ENCODE results near the gene CX3CL1.

DNA sequence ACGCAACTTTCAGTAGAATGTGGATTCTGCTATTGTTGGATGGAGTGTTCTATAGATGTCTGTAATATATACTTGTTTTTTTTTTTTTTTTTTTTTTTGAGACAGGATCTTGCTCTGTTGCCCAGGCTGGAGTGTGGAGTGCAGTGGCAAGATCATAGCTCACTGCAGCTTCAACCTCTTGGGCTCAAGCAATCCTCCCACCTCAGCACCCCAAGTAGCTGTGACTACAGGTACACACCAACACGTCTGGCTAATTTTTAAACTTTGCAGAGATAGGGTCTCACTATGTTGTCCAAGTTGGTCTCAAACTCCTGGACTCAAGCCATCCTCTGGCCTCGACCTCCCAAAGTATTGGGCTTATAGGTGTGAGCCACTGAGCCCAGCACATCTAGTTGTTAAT lies 40.9 kb upstream of the CX3CL1 start:
- no peak for TF ChIP-seq TBL1XR1 (IDR thresholded peaks at IDR 0.05; ENCODE audit: low read depth, low read length)
- no peak for TF ChIP-seq HDGF (IDR thresholded peaks at IDR 0.05)
- no peak for TF ChIP-seq NR2C2 (IDR thresholded peaks at IDR 0.05; ENCODE audit: borderline replicate concordance, control insufficient read depth, insufficient read length, low read depth)
- TF ChIP-seq, protein P1, sequence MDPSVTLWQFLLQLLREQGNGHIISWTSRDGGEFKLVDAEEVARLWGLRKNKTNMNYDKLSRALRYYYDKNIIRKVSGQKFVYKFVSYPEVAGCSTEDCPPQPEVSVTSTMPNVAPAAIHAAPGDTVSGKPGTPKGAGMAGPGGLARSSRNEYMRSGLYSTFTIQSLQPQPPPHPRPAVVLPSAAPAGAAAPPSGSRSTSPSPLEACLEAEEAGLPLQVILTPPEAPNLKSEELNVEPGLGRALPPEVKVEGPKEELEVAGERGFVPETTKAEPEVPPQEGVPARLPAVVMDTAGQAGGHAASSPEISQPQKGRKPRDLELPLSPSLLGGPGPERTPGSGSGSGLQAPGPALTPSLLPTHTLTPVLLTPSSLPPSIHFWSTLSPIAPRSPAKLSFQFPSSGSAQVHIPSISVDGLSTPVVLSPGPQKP (IDR thresholded peaks at IDR 0.05; ENCODE audit: low read depth, low read length): no peak
- no peak for TF ChIP-seq TAF1 (IDR thresholded peaks at IDR 0.05; ENCODE audit: borderline replicate concordance, low read depth, low read length)
- no peak for TF ChIP-seq YY1 (IDR thresholded peaks at IDR 0.05; ENCODE audit: low read depth, low read length)
- TF ChIP-seq, protein P2, sequence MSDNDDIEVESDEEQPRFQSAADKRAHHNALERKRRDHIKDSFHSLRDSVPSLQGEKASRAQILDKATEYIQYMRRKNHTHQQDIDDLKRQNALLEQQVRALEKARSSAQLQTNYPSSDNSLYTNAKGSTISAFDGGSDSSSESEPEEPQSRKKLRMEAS (IDR thresholded peaks at IDR 0.05; ENCODE audit: low read depth, low read length): no peak
- no peak for TF ChIP-seq BHLHE40 (IDR thresholded peaks at IDR 0.05; ENCODE audit: borderline replicate concordance in 1 of 2, low read depth in 2 of 2, low read length in 1 of 2)
- no peak for TF ChIP-seq SUZ12 (IDR thresholded peaks at IDR 0.05; ENCODE audit: unreplicated experiment)
- TF ChIP-seq MYC (IDR thresholded peaks at IDR 0.05; ENCODE audit: insufficient read depth, insufficient read length, insufficient replicate concordance, low read length, severe bottlenecking): no peak
- TF ChIP-seq RB1 (IDR thresholded peaks at IDR 0.05; ENCODE audit: borderline replicate concordance): no peak
- TF ChIP-seq, protein P3, sequence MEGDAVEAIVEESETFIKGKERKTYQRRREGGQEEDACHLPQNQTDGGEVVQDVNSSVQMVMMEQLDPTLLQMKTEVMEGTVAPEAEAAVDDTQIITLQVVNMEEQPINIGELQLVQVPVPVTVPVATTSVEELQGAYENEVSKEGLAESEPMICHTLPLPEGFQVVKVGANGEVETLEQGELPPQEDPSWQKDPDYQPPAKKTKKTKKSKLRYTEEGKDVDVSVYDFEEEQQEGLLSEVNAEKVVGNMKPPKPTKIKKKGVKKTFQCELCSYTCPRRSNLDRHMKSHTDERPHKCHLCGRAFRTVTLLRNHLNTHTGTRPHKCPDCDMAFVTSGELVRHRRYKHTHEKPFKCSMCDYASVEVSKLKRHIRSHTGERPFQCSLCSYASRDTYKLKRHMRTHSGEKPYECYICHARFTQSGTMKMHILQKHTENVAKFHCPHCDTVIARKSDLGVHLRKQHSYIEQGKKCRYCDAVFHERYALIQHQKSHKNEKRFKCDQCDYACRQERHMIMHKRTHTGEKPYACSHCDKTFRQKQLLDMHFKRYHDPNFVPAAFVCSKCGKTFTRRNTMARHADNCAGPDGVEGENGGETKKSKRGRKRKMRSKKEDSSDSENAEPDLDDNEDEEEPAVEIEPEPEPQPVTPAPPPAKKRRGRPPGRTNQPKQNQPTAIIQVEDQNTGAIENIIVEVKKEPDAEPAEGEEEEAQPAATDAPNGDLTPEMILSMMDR (IDR thresholded peaks at IDR 0.05 in 2 of 3, conservative IDR thresholded peaks at IDR 0.05 in 1 of 3; ENCODE audit: control insufficient read depth in 2 of 3, extremely low read depth in 1 of 3, insufficient read depth in 1 of 3, low read depth in 3 of 3, low read length in 3 of 3): no peak
- TF ChIP-seq, protein P4, sequence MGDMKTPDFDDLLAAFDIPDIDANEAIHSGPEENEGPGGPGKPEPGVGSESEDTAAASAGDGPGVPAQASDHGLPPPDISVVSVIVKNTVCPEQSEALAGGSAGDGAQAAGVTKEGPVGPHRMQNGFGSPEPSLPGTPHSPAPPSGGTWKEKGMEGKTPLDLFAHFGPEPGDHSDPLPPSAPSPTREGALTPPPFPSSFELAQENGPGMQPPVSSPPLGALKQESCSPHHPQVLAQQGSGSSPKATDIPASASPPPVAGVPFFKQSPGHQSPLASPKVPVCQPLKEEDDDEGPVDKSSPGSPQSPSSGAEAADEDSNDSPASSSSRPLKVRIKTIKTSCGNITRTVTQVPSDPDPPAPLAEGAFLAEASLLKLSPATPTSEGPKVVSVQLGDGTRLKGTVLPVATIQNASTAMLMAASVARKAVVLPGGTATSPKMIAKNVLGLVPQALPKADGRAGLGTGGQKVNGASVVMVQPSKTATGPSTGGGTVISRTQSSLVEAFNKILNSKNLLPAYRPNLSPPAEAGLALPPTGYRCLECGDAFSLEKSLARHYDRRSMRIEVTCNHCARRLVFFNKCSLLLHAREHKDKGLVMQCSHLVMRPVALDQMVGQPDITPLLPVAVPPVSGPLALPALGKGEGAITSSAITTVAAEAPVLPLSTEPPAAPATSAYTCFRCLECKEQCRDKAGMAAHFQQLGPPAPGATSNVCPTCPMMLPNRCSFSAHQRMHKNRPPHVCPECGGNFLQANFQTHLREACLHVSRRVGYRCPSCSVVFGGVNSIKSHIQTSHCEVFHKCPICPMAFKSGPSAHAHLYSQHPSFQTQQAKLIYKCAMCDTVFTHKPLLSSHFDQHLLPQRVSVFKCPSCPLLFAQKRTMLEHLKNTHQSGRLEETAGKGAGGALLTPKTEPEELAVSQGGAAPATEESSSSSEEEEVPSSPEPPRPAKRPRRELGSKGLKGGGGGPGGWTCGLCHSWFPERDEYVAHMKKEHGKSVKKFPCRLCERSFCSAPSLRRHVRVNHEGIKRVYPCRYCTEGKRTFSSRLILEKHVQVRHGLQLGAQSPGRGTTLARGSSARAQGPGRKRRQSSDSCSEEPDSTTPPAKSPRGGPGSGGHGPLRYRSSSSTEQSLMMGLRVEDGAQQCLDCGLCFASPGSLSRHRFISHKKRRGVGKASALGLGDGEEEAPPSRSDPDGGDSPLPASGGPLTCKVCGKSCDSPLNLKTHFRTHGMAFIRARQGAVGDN (IDR thresholded peaks at IDR 0.05): no peak
- TF ChIP-seq, protein P5, sequence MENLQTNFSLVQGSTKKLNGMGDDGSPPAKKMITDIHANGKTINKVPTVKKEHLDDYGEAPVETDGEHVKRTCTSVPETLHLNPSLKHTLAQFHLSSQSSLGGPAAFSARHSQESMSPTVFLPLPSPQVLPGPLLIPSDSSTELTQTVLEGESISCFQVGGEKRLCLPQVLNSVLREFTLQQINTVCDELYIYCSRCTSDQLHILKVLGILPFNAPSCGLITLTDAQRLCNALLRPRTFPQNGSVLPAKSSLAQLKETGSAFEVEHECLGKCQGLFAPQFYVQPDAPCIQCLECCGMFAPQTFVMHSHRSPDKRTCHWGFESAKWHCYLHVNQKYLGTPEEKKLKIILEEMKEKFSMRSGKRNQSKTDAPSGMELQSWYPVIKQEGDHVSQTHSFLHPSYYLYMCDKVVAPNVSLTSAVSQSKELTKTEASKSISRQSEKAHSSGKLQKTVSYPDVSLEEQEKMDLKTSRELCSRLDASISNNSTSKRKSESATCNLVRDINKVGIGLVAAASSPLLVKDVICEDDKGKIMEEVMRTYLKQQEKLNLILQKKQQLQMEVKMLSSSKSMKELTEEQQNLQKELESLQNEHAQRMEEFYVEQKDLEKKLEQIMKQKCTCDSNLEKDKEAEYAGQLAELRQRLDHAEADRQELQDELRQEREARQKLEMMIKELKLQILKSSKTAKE (IDR thresholded peaks at IDR 0.05; ENCODE audit: low read depth, poor library complexity, severe bottlenecking): no peak
